Epithelial cell of esophagus (primary cell): Measurements from ENCODE around the gene NEURL3.

Experiments used
- DNase-seq: peaks from one replicate; pipeline ENCODE4 v3.0.0; 2010; ENCODE audit warnings: low read depth
- H3K4me3 ChIP-seq: 2 replicates; pipeline ENCODE4 v1.5.1; 2011; ENCODE audit warnings: mild to moderate bottlenecking, low read length, control low read depth
- CTCF ChIP-seq: IDR thresholded peaks from 2 replicates; pipeline ENCODE4 v1.5.1; 2011; ENCODE audit warnings: low read depth, mild to moderate bottlenecking, low read length, control low read depth, inconsistent platforms; ENCODE audit not compliant: insufficient read depth; ENCODE audit errors: missing control alignments

The NEURL3 gene

GRCh38 chr2:96538487-96539214 is 33.5 kb upstream of the NEURL3 start:
- no peak overlapping the region for H3K4me3 ChIP-seq
- no peak for DNase-seq
- TF ChIP-seq CTCF = no peak

GRCh38 chr2:96537734-96538486 is 32.8 kb upstream of the NEURL3 start:
- DNase-seq = no peak
- H3K4me3 ChIP-seq = no peak overlapping the region
- no peak for TF ChIP-seq CTCF

GRCh38 chr2:96537066-96537733 is 32.0 kb upstream of the NEURL3 start:
- no peak for TF ChIP-seq CTCF
- peak; percentile 43 for DNase-seq
- peak overlapping the region; percentile 60 for H3K4me3 ChIP-seq

GRCh38 chr2:96536445-96537065 is 31.4 kb upstream of the NEURL3 start, which contains the start of gene ARID5A:
Gene ARID5A, plus strand, starts transcription at chr2:96536752. Its CDS starts 75 bp downstream, at chr2:96536827.
- peak; percentile 90 for DNase-seq
- peak within 1 kb of the TSS; percentile 60 for H3K4me3 ChIP-seq
- no peak for TF ChIP-seq CTCF

- H3K4me3 ChIP-seq = no peak overlapping the region
- no peak for TF ChIP-seq CTCF
- no peak for DNase-seq
Observed at GRCh38 chr2:96535331-96535730, 30.2 kb upstream of the NEURL3 start.

- H3K4me3 ChIP-seq = no peak overlapping the region
- DNase-seq = peak; percentile 86
- no peak for TF ChIP-seq CTCF
Observed at GRCh38 chr2:96534701-96535181, 29.6 kb upstream of the NEURL3 start.
